GM19372 (cell line): ENCODE results near the gene ARRDC3.
"Not testable (repeated sequence)": the region's sequence is repeated elsewhere in the genome, so short reads cannot be mapped to it uniquely, and the experiment has no call there.

Experiments used
- ATAC-seq: cut with Tn5 transposase; IDR thresholded peaks from one replicate; pipeline ENCODE4 v1.9.1; 2021; ENCODE audit warnings: mild to moderate bottlenecking, low read depth, moderate library complexity; ENCODE audit not compliant: unreplicated experiment

ARRDC3 gene

GRCh38 chr5:91361790-91362189, 21.3 kb downstream of the ARRDC3 start:
- ATAC-seq = no peak

- peak; percentile 69 for ATAC-seq
These were observed 21.9 kb downstream of the ARRDC3 start for GRCh38 chr5:91361055-91361701.

DNA sequence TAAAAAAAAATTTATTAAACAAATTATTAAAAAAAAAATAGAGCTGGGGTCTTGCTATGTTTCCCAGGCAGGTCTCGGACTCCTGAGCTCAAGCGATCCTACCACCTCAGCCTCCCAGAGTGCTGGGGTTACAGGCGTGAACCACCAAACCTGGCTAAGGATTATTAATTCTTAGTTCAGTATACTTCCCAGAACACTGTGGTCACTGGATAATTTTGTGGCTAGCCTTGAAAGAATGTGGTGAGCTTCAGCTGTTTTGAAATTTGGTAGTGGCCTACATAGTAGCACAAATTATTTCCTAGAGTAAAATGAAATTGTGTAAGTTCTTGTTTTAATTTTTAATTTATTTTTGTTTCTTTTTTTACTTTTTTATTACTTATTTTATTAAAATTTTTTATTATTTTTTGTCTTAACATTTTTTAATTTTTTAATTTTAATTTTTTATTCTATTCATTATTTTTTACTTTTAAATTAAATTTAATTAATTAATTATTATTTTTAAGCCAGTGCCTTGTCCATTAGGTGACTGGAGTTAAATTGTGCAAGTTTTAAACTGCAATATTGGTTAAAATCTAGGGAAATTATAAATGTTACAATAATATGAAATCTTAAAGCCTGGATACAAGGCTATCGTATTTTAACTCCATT, 23.0 kb downstream of the ARRDC3 start:
- no peak for ATAC-seq

DNA sequence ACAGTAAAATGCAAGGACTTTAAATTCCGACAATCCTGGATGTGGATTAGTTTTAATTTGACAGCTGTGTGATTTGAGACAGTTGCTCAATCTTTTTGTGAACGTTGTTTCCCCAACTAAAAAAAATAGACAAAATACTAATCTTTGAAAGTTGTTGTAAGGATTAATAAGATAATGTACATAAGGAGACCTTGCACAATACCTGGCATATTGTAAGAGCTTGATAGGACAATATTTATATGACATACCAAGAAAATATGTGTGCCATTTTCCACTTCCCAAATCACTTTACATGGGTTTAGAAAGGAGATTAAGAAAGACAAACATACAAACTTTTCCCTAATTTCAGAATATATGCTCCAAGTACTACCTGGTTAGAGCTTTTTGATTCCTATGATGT, 25.3 kb downstream of the ARRDC3 start:
- no peak for ATAC-seq

GRCh38 chr5:91357012-91357634, 26.0 kb downstream of the ARRDC3 start:
- no peak for ATAC-seq

DNA sequence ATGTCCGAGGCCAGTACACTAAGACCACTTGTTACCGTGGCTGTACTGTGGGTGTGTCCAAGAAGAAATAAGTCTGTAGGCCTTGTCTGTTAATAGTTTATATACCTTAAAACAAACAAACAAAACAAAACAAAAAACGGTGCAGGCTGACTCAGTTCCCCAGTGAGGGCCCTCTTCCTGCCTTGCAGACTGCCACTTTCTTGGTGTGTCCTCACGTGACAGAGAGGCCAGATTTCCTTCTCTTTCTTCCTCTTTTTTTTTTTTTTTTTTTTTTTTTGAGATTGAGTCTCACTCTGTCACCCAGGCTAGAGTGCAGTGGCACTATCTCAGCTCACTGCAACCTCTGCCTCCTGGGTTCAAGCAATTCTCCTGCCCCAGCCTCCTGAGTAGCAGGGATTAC, 28.2 kb downstream of the ARRDC3 start:
- not testable (repeated sequence) for ATAC-seq

GRCh38 chr5:91352831-91353695, 30.1 kb downstream of the ARRDC3 start:
- no peak for ATAC-seq

DNA sequence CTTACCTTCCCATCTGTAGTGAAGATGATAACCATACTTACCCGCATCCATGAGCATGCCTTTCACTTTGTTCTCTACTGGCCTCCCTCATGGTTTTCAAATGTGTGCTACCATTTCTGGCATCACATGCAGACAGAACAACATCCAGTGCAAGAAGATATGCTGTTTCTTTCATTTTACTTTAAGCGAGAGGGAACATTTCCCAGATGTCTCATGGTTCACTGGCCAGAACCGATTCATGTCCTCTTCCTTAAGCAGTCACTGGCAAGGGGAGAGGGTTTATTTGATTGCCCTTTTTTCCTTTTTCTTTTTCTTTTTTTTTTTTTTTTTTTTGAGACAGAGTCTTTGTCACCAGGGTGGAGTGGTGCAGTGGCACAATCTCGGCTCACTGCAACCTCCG, 37.7 kb downstream of the ARRDC3 start:
- ATAC-seq = no peak

DNA sequence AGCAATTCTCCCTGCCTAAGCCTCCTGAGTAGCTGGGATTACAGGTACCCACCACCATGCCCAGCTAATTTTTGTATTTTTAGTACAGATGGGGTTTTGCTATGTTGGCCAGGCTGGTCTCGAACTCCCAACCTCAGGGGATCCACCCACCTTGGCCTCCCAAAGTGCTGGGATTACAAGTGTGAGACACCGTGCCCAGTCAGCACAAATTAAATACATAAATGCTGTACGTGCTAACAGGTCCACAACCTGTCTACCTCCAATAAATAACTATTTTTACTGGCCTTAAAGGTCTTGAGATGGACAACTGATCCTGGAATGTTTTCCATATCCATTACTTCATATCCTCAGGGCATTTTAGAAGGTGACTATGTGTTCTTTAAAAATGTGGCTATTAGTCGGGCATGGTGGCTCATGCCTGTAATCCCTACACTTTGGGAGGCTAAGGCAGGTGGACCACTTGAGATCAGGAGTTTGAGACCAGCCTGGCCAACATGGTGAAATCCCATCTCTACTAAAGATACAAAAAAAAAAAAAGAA, 38.4 kb downstream of the ARRDC3 start:
- not testable (repeated sequence) for ATAC-seq

DNA sequence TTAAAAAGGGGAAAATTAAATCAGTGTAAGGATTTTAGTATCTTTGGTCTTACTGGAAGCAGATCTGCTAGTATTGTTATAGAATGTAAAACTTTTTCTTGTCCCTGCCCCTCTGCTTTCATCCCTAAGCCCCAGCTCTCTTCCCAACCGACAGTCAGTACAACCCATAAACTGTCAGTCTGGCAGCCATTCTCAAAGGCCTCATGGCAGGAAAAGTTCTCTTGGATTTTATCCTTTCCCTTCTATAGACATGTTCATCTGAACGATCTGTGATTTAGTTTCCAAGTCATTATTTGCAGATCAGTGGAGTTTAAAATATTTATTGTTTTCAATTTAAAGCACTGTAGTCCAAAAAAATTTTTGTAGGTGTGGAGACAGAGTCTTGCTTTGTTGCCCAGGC, 39.2 kb downstream of the ARRDC3 start:
- ATAC-seq = no peak

- not testable (repeated sequence) for ATAC-seq
These were observed 40.2 kb downstream of the ARRDC3 start for GRCh38 chr5:91342931-91343330.

DNA sequence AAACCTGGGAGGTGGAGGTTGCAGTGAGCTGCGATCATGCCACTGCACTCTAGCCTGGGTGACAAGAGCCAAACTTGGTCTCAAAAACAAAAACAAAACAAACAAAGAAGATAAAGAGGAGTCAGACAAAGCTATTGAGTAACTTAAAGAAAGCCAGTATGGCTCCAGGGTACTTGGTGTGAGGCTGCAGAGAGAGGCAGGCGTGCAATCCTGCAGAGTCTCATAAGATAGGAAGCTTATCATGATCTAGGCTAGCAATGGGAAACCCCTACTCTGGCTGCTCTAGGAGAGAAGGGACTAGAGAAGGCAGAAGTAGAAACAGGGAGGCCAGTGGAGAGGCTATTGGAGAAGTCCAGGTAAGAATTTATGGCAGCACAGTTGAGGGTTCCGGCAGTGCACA, 42.0 kb downstream of the ARRDC3 start:
- no peak for ATAC-seq

DNA sequence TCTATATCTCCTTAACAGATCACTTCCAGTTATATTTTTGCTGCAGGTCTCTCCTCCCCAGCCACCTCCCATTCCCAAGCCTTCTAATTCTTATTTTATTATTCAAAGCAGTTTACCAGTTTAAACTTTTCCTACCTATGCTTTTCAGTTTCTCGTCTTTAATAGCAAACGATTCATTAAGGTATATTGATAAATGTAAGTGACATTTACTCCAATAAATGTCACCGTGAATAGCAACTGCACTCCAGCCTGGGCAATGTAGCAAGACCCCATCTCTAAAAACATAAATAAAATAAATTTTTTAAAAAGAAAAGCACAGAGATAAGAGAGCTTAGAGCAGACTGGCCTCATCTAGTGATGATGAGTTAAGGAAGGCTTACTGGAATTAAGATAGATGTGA, 42.6 kb downstream of the ARRDC3 start:
- no peak for ATAC-seq

DNA sequence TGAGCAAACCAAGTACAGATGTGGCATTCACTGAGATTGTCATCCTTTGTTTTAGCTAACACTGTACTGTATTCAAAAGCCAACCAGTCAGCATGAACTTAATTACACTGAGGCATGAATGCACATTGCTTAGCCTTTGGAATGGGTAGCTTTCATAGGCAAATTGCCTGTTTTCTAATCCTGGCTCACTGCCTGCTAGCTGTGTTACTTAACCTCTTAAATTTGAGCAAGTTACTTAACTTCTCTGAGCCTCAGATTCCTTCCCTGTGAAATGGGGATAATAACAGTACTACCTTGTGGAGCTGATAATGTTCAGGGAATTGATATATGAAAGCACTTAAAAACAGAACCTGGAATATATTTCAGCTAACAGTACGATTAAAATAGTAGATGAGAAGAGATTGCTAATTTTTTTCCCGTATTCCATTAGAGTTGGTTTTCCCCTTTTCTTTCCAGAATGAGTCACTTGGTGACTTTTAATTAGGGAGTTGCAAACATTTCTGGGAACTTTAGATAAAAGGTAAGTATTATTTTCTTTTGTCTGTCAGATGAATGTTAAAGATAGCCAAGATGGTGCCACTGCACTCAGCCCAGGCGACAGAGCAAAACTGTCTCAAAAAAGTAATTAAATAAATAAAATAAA, 43.9 kb downstream of the ARRDC3 start:
- ATAC-seq = no peak

- no peak for ATAC-seq
These were observed 50.7 kb downstream of the ARRDC3 start for GRCh38 chr5:91332267-91333045.

- ATAC-seq = no peak
These were observed 51.4 kb downstream of the ARRDC3 start for GRCh38 chr5:91331705-91332104.

GRCh38 chr5:91329283-91329682, 53.8 kb downstream of the ARRDC3 start:
- no peak for ATAC-seq

DNA sequence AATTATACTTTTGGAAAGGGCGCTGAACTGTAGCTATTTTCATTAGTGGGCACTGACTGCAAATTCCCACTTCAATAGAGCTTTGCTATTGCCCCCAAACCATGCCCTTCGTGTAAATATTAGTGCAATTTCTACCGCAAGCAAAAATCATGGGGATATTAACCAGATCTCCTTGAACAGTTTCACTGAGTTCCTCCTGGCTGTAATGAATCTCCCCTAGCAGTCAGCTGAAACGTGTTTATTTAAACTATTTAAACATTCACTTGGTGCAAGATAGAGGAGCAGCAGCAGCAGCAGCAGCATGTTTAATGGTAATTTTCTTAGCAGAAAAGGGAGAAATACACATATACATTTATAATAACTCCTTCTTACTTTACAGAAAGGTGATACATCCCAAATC, 54.4 kb downstream of the ARRDC3 start:
- ATAC-seq = no peak

DNA sequence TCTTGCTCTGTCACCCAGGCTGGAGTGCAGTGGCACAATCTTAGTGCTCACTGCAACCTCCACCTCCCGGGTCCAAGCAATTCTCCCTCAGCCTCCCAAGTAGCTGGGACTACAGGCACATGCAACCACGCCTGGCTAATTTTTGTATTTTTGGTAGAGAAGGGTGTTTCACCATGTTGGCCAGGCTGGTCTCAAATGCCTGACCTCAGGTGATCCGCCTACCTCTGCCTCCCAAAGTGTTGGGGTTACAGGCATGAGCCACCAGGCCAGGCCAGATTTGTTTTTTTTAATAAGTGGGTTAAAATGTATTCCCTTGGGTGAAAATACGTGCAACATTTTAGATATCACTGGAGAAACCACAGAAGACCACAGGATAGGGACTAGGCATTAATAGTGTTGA, 60.1 kb downstream of the ARRDC3 start:
- ATAC-seq = not testable (repeated sequence)

DNA sequence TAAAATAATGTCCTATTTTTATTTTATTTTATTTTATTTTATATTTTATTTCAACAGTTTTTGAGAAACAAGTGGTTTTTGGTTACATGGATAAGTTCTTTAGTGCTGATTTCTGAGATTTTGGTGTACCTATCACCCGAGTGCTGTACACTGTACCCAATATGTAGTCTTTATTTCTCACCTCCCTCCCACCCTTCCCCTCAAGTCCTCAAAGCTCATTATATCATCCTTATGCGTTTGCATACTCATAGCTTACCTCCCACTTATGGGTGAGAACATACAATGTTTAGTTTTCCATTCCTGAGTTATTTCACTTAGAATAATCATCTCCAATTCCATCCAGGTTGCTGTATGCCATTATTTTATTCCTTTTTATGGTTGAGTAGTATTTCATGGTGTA, 63.5 kb downstream of the ARRDC3 start:
- ATAC-seq = no peak
